Neural cell (in vitro differentiated cells): Measurements from ENCODE around the gene KRT36. TPM values are rescaled to one million over a fixed set of nuclear protein-coding genes. Genes with fewer than 3 reads are reported as not detected.

Source experiments
- H2AFZ ChIP-seq: fragments of 200-600, 300-800 bp; sonication (generic), shearing (Covaris generic); 2 replicates; pipeline ENCODE4 v1.6.0; 2014; ENCODE audit warnings: low read depth, mild to moderate bottlenecking, antibody characterized with exemption, low read length, moderate library complexity
- H3F3A ChIP-seq: fragments of 200-600 bp; shearing (Covaris generic); 2 replicates; pipeline ENCODE4 v1.6.1; 2016; ENCODE audit warnings: mild to moderate bottlenecking, moderate library complexity, mixed read lengths, antibody characterized with exemption, low read length; ENCODE audit not compliant: insufficient read depth, poor library complexity, severe bottlenecking
- H3K27ac ChIP-seq: fragments of 200-600, 300-800 bp; sonication (generic), shearing (Covaris generic); 2 replicates; pipeline ENCODE4 v1.5.1; 2014; ENCODE audit warnings: mild to moderate bottlenecking, low read length, moderate library complexity
- H3K27me3 ChIP-seq: fragments of 300-800, 200-600 bp; sonication (generic), shearing (Covaris generic); 2 replicates; pipeline ENCODE4 v1.6.0; 2014; ENCODE audit warnings: mild to moderate bottlenecking, low read depth, low read length, moderate library complexity; ENCODE audit not compliant: insufficient read depth
- H3K36me3 ChIP-seq: fragments of 300-800, 200-600 bp; sonication (generic), shearing (Covaris generic); 2 replicates; pipeline ENCODE4 v1.5.1; 2014; ENCODE audit warnings: mild to moderate bottlenecking, antibody characterized with exemption, low read length, moderate library complexity; ENCODE audit not compliant: insufficient read depth
- H3K4me2 ChIP-seq: fragments of 300-800, 200-600 bp; sonication (generic), shearing (Covaris generic); 2 replicates; pipeline ENCODE4 v1.6.0; 2014; ENCODE audit warnings: mild to moderate bottlenecking, low read length
- H3K4me3 ChIP-seq: fragments of 300-800, 200-600 bp; sonication (generic), shearing (Covaris generic); 2 replicates; pipeline ENCODE4 v1.5.1; 2014; ENCODE audit warnings: mild to moderate bottlenecking, low read length, moderate library complexity
- H3K79me2 ChIP-seq: fragments of 200-600 bp; shearing (Covaris generic); replicated peaks from 2 replicates; pipeline ENCODE4 v1.6.0; 2014; ENCODE audit warnings: mild to moderate bottlenecking, low read length, moderate library complexity; ENCODE audit not compliant: insufficient read depth
- H3K9ac ChIP-seq: fragments of 300-800, 200-600 bp; sonication (generic), shearing (Covaris generic); 2 replicates; pipeline ENCODE4 v1.6.1; 2016; ENCODE audit warnings: mild to moderate bottlenecking, low read length, mixed read lengths
- H3K9me2 ChIP-seq: fragments of 200-600 bp; shearing (Covaris generic); 2 replicates; pipeline ENCODE4 v1.6.1; 2016; ENCODE audit warnings: mild to moderate bottlenecking, low read length, mixed read lengths; ENCODE audit not compliant: insufficient read depth
- H3K9me3 ChIP-seq: fragments of 200-600, 300-800 bp; sonication (generic), shearing (Covaris generic); 2 replicates; pipeline ENCODE4 v1.6.1; 2016; ENCODE audit warnings: mild to moderate bottlenecking, mixed run types, low read length, moderate library complexity, mixed read lengths
- H4K20me1 ChIP-seq: fragments of 200-600 bp; shearing (Covaris generic); 2 replicates; pipeline ENCODE4 v1.6.1; 2016; ENCODE audit warnings: mild to moderate bottlenecking, mixed run types; ENCODE audit not compliant: insufficient read depth
- CTCF ChIP-seq: fragments of 450-650 bp; IDR thresholded peaks from 2 replicates; pipeline ENCODE4 v1.5.1; 2014; ENCODE audit warnings: antibody characterized with exemption, mild to moderate bottlenecking, moderate library complexity; ENCODE audit not compliant: poor library complexity, severe bottlenecking
- EP300 ChIP-seq: fragments of 450-650 bp; conservative IDR thresholded peaks from 2 replicates; pipeline ENCODE4 v1.6.1; 2014; ENCODE audit warnings: antibody characterized with exemption, mild to moderate bottlenecking, moderate library complexity; ENCODE audit not compliant: poor library complexity, severe bottlenecking
- EZH2 ChIP-seq: fragments of 200-600, 300-800 bp; shearing (Covaris generic), sonication (generic); IDR thresholded peaks from 2 replicates; pipeline ENCODE4 v1.6.1; 2014; ENCODE audit warnings: antibody characterized with exemption, low read length, borderline replicate concordance, mild to moderate bottlenecking; ENCODE audit not compliant: insufficient read depth, poor library complexity, severe bottlenecking
- MXI1 ChIP-seq: fragments of 450-650 bp; conservative IDR thresholded peaks from 2 replicates; pipeline ENCODE4 v1.6.1; 2014; ENCODE audit warnings: antibody characterized with exemption, mild to moderate bottlenecking; ENCODE audit not compliant: poor library complexity, severe bottlenecking
- POLR2AphosphoS5 ChIP-seq: IDR thresholded peaks from 2 replicates; pipeline ENCODE4 v1.6.1; 2012
- RAD21 ChIP-seq: fragments of 450-650 bp; conservative IDR thresholded peaks from 2 replicates; pipeline ENCODE4 v1.6.1; 2014; ENCODE audit warnings: antibody characterized with exemption, mild to moderate bottlenecking, moderate library complexity
- REST ChIP-seq: IDR thresholded peaks from 2 replicates; pipeline ENCODE4 v1.6.1; 2012; ENCODE audit warnings: borderline replicate concordance
- SMC3 ChIP-seq: fragments of 450-650 bp; conservative IDR thresholded peaks from 2 replicates; pipeline ENCODE4 v1.6.1; 2014; ENCODE audit warnings: antibody characterized with exemption, mild to moderate bottlenecking, moderate library complexity; ENCODE audit not compliant: poor library complexity
- TAF1 ChIP-seq: IDR thresholded peaks from 2 replicates; pipeline ENCODE4 v1.6.1; 2012; ENCODE audit warnings: low read depth
- polyA plus RNA-seq: library from polyadenylated mRNA; depleted of rRNA; stranded (reverse); fragments of >200 nt; gene quantifications from 2 replicates; pipeline ENCODE4 v1.2.3, GENCODE V29; 2014

Gene KRT36
- polyA plus RNA-seq, 1 donor from 2014 or later, result not detected

DNA sequence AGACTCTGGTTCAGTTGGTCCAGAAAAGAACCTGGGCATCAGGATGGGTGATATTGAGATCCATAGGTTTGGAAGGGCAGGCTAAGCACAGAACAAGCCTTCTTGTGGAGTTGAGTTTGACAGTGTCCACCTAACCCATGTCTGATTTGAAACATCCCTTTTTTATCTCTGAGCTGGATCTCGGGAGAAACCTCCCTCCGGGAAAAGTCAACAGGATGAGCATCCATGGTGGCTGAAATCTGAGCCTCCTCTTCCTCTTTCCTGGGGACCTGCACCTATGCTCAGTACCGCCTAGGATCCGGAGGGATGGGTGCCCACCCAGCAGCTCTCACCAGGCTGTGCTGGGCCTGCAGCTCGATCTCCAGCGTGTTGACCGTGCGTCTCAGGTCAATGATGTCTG is 26.0 kb downstream of the KRT36 start:
- H3K4me2 ChIP-seq, result no peak overlapping the region
- H3K27me3 ChIP-seq, result no peaks in the 10 kb centered on the region
- no peak overlapping the region for H3K4me3 ChIP-seq
- no peak overlapping the region for H3K27ac ChIP-seq
- no peaks in the 10 kb centered on the region for H3K79me2 ChIP-seq
- H4K20me1 ChIP-seq, result no peaks in the 10 kb centered on the region
- TF ChIP-seq CTCF (no peak), POLR2AphosphoS5 (no peak), EP300 (no peak), RAD21 (no peak), MXI1 (no peak), SMC3 (no peak), TAF1 (no peak), EZH2 (no peak), REST (no peak)
- H3K36me3 ChIP-seq, result no peaks in the 10 kb centered on the region
- H3K9me3 ChIP-seq, result no peaks in the 10 kb centered on the region
- H3K9me2 ChIP-seq, result no peaks in the 10 kb centered on the region
- H3K9ac ChIP-seq, result no peak overlapping the region
- H3F3A ChIP-seq, result no peaks in the 10 kb centered on the region
- H2AFZ ChIP-seq, result no peak overlapping the region

- no peaks in the 10 kb centered on the region for H3K36me3 ChIP-seq
- H3K4me2 ChIP-seq, result no peak overlapping the region
- H3K9me2 ChIP-seq, result no peaks in the 10 kb centered on the region
- no peaks in the 10 kb centered on the region for H4K20me1 ChIP-seq
- no peak overlapping the region for H3K4me3 ChIP-seq
- H2AFZ ChIP-seq, result no peak overlapping the region
- TF ChIP-seq TAF1 (no peak), REST (no peak), CTCF (no peak), SMC3 (no peak), EP300 (no peak), MXI1 (no peak), RAD21 (no peak), POLR2AphosphoS5 (no peak), EZH2 (no peak)
- no peaks in the 10 kb centered on the region for H3K9me3 ChIP-seq
- no peak overlapping the region for H3K9ac ChIP-seq
- H3K79me2 ChIP-seq, result no peaks in the 10 kb centered on the region
- no peaks in the 10 kb centered on the region for H3F3A ChIP-seq
- H3K27me3 ChIP-seq, result no peaks in the 10 kb centered on the region
- no peak overlapping the region for H3K27ac ChIP-seq
Observed at GRCh38 chr17:41462705-41463104, 27.0 kb downstream of the KRT36 start.
